Neural cell (in vitro differentiated cells): ENCODE data around the gene NFKBIA. TPM values are rescaled to one million over a fixed set of nuclear protein-coding genes. Genes with fewer than 3 reads are reported as not detected.

Source experiments
- H2AFZ ChIP-seq: fragments of 200-600, 300-800 bp; sonication (generic), shearing (Covaris generic); 2 replicates; pipeline ENCODE4 v1.6.0; 2014; ENCODE audit warnings: low read depth, mild to moderate bottlenecking, antibody characterized with exemption, low read length, moderate library complexity
- H3F3A ChIP-seq: fragments of 200-600 bp; shearing (Covaris generic); 2 replicates; pipeline ENCODE4 v1.6.1; 2016; ENCODE audit warnings: mild to moderate bottlenecking, moderate library complexity, mixed read lengths, antibody characterized with exemption, low read length; ENCODE audit not compliant: insufficient read depth, poor library complexity, severe bottlenecking
- H3K27ac ChIP-seq: fragments of 200-600, 300-800 bp; sonication (generic), shearing (Covaris generic); 2 replicates; pipeline ENCODE4 v1.5.1; 2014; ENCODE audit warnings: mild to moderate bottlenecking, low read length, moderate library complexity
- H3K27me3 ChIP-seq: fragments of 300-800, 200-600 bp; sonication (generic), shearing (Covaris generic); 2 replicates; pipeline ENCODE4 v1.6.0; 2014; ENCODE audit warnings: mild to moderate bottlenecking, low read depth, low read length, moderate library complexity; ENCODE audit not compliant: insufficient read depth
- H3K36me3 ChIP-seq: fragments of 300-800, 200-600 bp; sonication (generic), shearing (Covaris generic); 2 replicates; pipeline ENCODE4 v1.5.1; 2014; ENCODE audit warnings: mild to moderate bottlenecking, antibody characterized with exemption, low read length, moderate library complexity; ENCODE audit not compliant: insufficient read depth
- H3K4me2 ChIP-seq: fragments of 300-800, 200-600 bp; sonication (generic), shearing (Covaris generic); 2 replicates; pipeline ENCODE4 v1.6.0; 2014; ENCODE audit warnings: mild to moderate bottlenecking, low read length
- H3K4me3 ChIP-seq: fragments of 300-800, 200-600 bp; sonication (generic), shearing (Covaris generic); 2 replicates; pipeline ENCODE4 v1.5.1; 2014; ENCODE audit warnings: mild to moderate bottlenecking, low read length, moderate library complexity
- H3K79me2 ChIP-seq: fragments of 200-600 bp; shearing (Covaris generic); replicated peaks from 2 replicates; pipeline ENCODE4 v1.6.0; 2014; ENCODE audit warnings: mild to moderate bottlenecking, low read length, moderate library complexity; ENCODE audit not compliant: insufficient read depth
- H3K9ac ChIP-seq: fragments of 300-800, 200-600 bp; sonication (generic), shearing (Covaris generic); 2 replicates; pipeline ENCODE4 v1.6.1; 2016; ENCODE audit warnings: mild to moderate bottlenecking, low read length, mixed read lengths
- H3K9me2 ChIP-seq: fragments of 200-600 bp; shearing (Covaris generic); 2 replicates; pipeline ENCODE4 v1.6.1; 2016; ENCODE audit warnings: mild to moderate bottlenecking, low read length, mixed read lengths; ENCODE audit not compliant: insufficient read depth
- H3K9me3 ChIP-seq: fragments of 200-600, 300-800 bp; sonication (generic), shearing (Covaris generic); 2 replicates; pipeline ENCODE4 v1.6.1; 2016; ENCODE audit warnings: mild to moderate bottlenecking, mixed run types, low read length, moderate library complexity, mixed read lengths
- H4K20me1 ChIP-seq: fragments of 200-600 bp; shearing (Covaris generic); 2 replicates; pipeline ENCODE4 v1.6.1; 2016; ENCODE audit warnings: mild to moderate bottlenecking, mixed run types; ENCODE audit not compliant: insufficient read depth
- EP300 ChIP-seq: fragments of 450-650 bp; conservative IDR thresholded peaks from 2 replicates; pipeline ENCODE4 v1.6.1; 2014; ENCODE audit warnings: antibody characterized with exemption, mild to moderate bottlenecking, moderate library complexity; ENCODE audit not compliant: poor library complexity, severe bottlenecking
- EZH2 ChIP-seq: fragments of 200-600, 300-800 bp; shearing (Covaris generic), sonication (generic); IDR thresholded peaks from 2 replicates; pipeline ENCODE4 v1.6.1; 2014; ENCODE audit warnings: antibody characterized with exemption, low read length, borderline replicate concordance, mild to moderate bottlenecking; ENCODE audit not compliant: insufficient read depth, poor library complexity, severe bottlenecking
- MXI1 ChIP-seq: fragments of 450-650 bp; conservative IDR thresholded peaks from 2 replicates; pipeline ENCODE4 v1.6.1; 2014; ENCODE audit warnings: antibody characterized with exemption, mild to moderate bottlenecking; ENCODE audit not compliant: poor library complexity, severe bottlenecking
- POLR2AphosphoS5 ChIP-seq: IDR thresholded peaks from 2 replicates; pipeline ENCODE4 v1.6.1; 2012
- RAD21 ChIP-seq: fragments of 450-650 bp; conservative IDR thresholded peaks from 2 replicates; pipeline ENCODE4 v1.6.1; 2014; ENCODE audit warnings: antibody characterized with exemption, mild to moderate bottlenecking, moderate library complexity
- SMC3 ChIP-seq: fragments of 450-650 bp; conservative IDR thresholded peaks from 2 replicates; pipeline ENCODE4 v1.6.1; 2014; ENCODE audit warnings: antibody characterized with exemption, mild to moderate bottlenecking, moderate library complexity; ENCODE audit not compliant: poor library complexity
- TAF1 ChIP-seq: IDR thresholded peaks from 2 replicates; pipeline ENCODE4 v1.6.1; 2012; ENCODE audit warnings: low read depth
- polyA plus RNA-seq: library from polyadenylated mRNA; depleted of rRNA; stranded (reverse); fragments of >200 nt; gene quantifications from 2 replicates; pipeline ENCODE4 v1.2.3, GENCODE V29; 2014
- TF ChIP-seq, protein P1 (sequence below): fragments of 450-650 bp; IDR thresholded peaks from 2 replicates; pipeline ENCODE4 v1.5.1; 2014; ENCODE audit warnings: antibody characterized with exemption, mild to moderate bottlenecking, moderate library complexity; ENCODE audit not compliant: poor library complexity, severe bottlenecking
- TF ChIP-seq, protein P2 (sequence below): IDR thresholded peaks from 2 replicates; pipeline ENCODE4 v1.6.1; 2012; ENCODE audit warnings: borderline replicate concordance

The NFKBIA gene
- polyA plus RNA-seq, 1 donor from 2014 or later: 48.8 TPM

DNA sequence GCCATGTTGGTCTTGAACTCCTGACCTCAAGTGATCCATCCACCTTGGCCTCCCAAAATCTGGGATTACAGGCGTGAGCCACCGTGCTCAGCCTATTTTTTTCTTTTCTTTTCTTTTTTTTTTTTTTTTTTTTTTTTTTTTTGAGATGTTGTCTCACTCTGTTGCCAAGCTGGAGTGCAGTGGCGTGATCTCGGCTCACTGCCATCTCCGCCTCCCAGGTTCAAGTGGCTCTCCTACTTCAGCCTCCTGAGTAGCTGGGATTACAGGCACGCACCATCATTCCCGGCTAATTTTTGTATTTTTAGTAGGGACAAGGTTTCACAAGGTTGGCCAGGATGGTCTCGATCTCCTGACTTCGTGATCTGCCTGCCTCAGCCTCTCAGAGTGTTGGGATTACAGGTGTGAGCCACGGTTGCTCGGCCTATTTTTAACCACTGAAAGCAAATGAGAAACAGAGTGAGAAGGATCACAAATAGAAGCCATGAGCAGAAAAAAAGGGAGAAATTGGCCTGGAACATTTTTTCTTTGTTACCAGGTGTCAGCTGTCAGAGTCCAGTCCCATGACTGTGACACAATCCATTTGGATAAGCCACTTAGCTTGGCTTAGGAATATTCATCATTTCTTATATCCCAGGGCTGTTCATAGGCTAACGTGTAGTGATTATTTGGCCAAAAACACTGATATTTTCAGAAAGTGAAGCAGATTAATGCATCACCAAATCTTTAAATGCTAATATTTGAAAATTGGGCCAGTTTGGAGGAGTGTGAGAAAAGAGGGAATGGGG is 7.9 kb upstream of the NFKBIA start:
- H3K27ac ChIP-seq: no peak overlapping the region
- no peaks in the 10 kb centered on the region for H3K9me3 ChIP-seq
- no peak overlapping the region for H3K4me2 ChIP-seq

DNA sequence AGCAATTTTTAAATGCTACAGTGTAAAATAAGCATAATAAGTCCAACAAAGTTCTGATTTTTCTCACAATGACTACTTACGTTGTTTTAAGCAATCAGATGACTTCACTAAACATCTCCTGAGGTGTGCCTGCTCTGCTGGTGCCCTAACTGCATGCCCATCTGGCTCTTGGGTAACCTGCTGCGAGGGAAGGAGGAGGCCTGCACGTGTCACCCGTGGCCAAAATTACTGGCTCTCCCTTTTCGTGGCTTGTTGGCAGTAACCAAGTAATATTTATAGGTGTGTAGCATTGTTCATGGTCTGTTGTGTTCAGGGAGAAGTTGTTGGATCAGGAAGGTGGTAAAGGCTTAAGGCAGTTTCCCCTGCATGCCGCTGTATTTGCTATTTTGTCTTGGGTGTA is 6.3 kb upstream of the NFKBIA start:
- H3K9ac ChIP-seq: no peak overlapping the region
- no peak overlapping the region for H3K4me2 ChIP-seq
- no peaks in the 10 kb centered on the region for H4K20me1 ChIP-seq
- H3K27ac ChIP-seq: no peak overlapping the region
- H3K36me3 ChIP-seq: no peaks in the 10 kb centered on the region
- no peaks in the 10 kb centered on the region for H3K9me3 ChIP-seq
- H3K9me2 ChIP-seq: no peaks in the 10 kb centered on the region
- H3F3A ChIP-seq: no peaks in the 10 kb centered on the region
- H3K4me3 ChIP-seq: no peak overlapping the region
- no peaks in the 10 kb centered on the region for H3K27me3 ChIP-seq
- no peak for TF ChIP-seq RAD21
- no peak for TF ChIP-seq POLR2AphosphoS5
- TF ChIP-seq MXI1: no peak
- TF ChIP-seq, protein P1, sequence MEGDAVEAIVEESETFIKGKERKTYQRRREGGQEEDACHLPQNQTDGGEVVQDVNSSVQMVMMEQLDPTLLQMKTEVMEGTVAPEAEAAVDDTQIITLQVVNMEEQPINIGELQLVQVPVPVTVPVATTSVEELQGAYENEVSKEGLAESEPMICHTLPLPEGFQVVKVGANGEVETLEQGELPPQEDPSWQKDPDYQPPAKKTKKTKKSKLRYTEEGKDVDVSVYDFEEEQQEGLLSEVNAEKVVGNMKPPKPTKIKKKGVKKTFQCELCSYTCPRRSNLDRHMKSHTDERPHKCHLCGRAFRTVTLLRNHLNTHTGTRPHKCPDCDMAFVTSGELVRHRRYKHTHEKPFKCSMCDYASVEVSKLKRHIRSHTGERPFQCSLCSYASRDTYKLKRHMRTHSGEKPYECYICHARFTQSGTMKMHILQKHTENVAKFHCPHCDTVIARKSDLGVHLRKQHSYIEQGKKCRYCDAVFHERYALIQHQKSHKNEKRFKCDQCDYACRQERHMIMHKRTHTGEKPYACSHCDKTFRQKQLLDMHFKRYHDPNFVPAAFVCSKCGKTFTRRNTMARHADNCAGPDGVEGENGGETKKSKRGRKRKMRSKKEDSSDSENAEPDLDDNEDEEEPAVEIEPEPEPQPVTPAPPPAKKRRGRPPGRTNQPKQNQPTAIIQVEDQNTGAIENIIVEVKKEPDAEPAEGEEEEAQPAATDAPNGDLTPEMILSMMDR: no peak
- TF ChIP-seq, protein P2, sequence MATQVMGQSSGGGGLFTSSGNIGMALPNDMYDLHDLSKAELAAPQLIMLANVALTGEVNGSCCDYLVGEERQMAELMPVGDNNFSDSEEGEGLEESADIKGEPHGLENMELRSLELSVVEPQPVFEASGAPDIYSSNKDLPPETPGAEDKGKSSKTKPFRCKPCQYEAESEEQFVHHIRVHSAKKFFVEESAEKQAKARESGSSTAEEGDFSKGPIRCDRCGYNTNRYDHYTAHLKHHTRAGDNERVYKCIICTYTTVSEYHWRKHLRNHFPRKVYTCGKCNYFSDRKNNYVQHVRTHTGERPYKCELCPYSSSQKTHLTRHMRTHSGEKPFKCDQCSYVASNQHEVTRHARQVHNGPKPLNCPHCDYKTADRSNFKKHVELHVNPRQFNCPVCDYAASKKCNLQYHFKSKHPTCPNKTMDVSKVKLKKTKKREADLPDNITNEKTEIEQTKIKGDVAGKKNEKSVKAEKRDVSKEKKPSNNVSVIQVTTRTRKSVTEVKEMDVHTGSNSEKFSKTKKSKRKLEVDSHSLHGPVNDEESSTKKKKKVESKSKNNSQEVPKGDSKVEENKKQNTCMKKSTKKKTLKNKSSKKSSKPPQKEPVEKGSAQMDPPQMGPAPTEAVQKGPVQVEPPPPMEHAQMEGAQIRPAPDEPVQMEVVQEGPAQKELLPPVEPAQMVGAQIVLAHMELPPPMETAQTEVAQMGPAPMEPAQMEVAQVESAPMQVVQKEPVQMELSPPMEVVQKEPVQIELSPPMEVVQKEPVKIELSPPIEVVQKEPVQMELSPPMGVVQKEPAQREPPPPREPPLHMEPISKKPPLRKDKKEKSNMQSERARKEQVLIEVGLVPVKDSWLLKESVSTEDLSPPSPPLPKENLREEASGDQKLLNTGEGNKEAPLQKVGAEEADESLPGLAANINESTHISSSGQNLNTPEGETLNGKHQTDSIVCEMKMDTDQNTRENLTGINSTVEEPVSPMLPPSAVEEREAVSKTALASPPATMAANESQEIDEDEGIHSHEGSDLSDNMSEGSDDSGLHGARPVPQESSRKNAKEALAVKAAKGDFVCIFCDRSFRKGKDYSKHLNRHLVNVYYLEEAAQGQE: no peak
- TF ChIP-seq EP300: no peak
- TF ChIP-seq TAF1: no peak
- no peak for TF ChIP-seq SMC3
- no peak for TF ChIP-seq EZH2
- no peaks in the 10 kb centered on the region for H3K79me2 ChIP-seq
- H2AFZ ChIP-seq: no peak overlapping the region

More for the DNA sequence above, 7.9 kb upstream of the NFKBIA start:
- Histone ChIP-seq H3K9ac (no peak overlapping the region), H4K20me1 (no peaks in the 10 kb centered on the region), H3K27me3 (no peaks in the 10 kb centered on the region), H3K4me3 (no peak overlapping the region), H3K79me2 (no peaks in the 10 kb centered on the region), H3K9me2 (no peaks in the 10 kb centered on the region), H3K36me3 (no peaks in the 10 kb centered on the region), H2AFZ (peak overlapping the region; percentile 15), H3F3A (no peaks in the 10 kb centered on the region)
- TF ChIP-seq EZH2 (no peak), POLR2AphosphoS5 (no peak), RAD21 (no peak), SMC3 (no peak), EP300 (no peak), MXI1 (no peak), TAF1 (no peak)
- TF ChIP-seq, protein P1: no peak
- TF ChIP-seq, protein P2: no peak
